ENCODE data around the gene COPA.

COPA gene

GRCh38 chr1:160374306-160375110, 31.5 kb upstream of the COPA start:
- TF ChIP-seq CTCF (IDR thresholded peaks at IDR 0.05; ENCODE audit: low read depth, low read length, missing control alignments): no peak
- in situ Hi-C loops (cut with HindIII; ENCODE audit: low sequenced_read_pairs): no loop called here
- no peak for DNase-seq (ENCODE audit: low read depth)
- no peak overlapping the region for H3K4me3 ChIP-seq (ENCODE audit: low read depth, low read length)

- H3K4me3 ChIP-seq (ENCODE audit: low read depth, low read length): no peak overlapping the region
- in situ Hi-C loops (cut with HindIII; ENCODE audit: low sequenced_read_pairs): no loop called here
- no peak for DNase-seq (ENCODE audit: low read depth)
- no peak for TF ChIP-seq CTCF (IDR thresholded peaks at IDR 0.05; ENCODE audit: low read depth, low read length, missing control alignments)
Measured at GRCh38 chr1:160373696-160374095, 30.6 kb upstream of the COPA start.

- no peak for DNase-seq (ENCODE audit: low read depth)
- no peak for TF ChIP-seq CTCF (IDR thresholded peaks at IDR 0.05; ENCODE audit: low read depth, low read length, missing control alignments)
- in situ Hi-C loops (cut with HindIII; ENCODE audit: low sequenced_read_pairs): no loop called here
- H3K4me3 ChIP-seq (ENCODE audit: low read depth, low read length): no peak overlapping the region
Measured at GRCh38 chr1:160371756-160372155, 28.7 kb upstream of the COPA start.

- H3K4me3 ChIP-seq (ENCODE audit: low read depth, low read length): no peak overlapping the region
- DNase-seq (ENCODE audit: low read depth): no peak
- in situ Hi-C loops (cut with HindIII; ENCODE audit: low sequenced_read_pairs): no loop called here
Measured at GRCh38 chr1:160371346-160371631, 28.2 kb upstream of the COPA start.

GRCh38 chr1:160370561-160371345, 27.7 kb upstream of the COPA start:
- TF ChIP-seq CTCF (IDR thresholded peaks at IDR 0.05; ENCODE audit: low read depth, low read length, missing control alignments): no peak
- in situ Hi-C loops (cut with HindIII; ENCODE audit: low sequenced_read_pairs): no loop called here

More at GRCh38 chr1:160371346-160371631, 28.2 kb upstream of the COPA start:
- no peak for TF ChIP-seq CTCF (IDR thresholded peaks at IDR 0.05; ENCODE audit: low read depth, low read length, missing control alignments)

GRCh38 chr1:160369087-160369486, 26.0 kb upstream of the COPA start:
- DNase-seq (ENCODE audit: low read depth): no peak
- H3K4me3 ChIP-seq (ENCODE audit: low read depth, low read length): no peak overlapping the region
- no peak for TF ChIP-seq CTCF (IDR thresholded peaks at IDR 0.05; ENCODE audit: low read depth, low read length, missing control alignments)
- in situ Hi-C loops (cut with HindIII; ENCODE audit: low sequenced_read_pairs): no loop called here

More at GRCh38 chr1:160370561-160371345, 27.7 kb upstream of the COPA start:
- no peak for DNase-seq (ENCODE audit: low read depth)
- no peak overlapping the region for H3K4me3 ChIP-seq (ENCODE audit: low read depth, low read length)

Data from astrocyte of the cerebellum (primary cell).